Measurements from ENCODE around the gene AREL1. TPM values are rescaled to one million over a fixed set of nuclear protein-coding genes. Genes with fewer than 3 reads are reported as not detected.
"Not testable (repeated sequence)": the region's sequence is repeated elsewhere in the genome, so short reads cannot be mapped to it uniquely, and the experiment has no call there.

The AREL1 gene, protein sequence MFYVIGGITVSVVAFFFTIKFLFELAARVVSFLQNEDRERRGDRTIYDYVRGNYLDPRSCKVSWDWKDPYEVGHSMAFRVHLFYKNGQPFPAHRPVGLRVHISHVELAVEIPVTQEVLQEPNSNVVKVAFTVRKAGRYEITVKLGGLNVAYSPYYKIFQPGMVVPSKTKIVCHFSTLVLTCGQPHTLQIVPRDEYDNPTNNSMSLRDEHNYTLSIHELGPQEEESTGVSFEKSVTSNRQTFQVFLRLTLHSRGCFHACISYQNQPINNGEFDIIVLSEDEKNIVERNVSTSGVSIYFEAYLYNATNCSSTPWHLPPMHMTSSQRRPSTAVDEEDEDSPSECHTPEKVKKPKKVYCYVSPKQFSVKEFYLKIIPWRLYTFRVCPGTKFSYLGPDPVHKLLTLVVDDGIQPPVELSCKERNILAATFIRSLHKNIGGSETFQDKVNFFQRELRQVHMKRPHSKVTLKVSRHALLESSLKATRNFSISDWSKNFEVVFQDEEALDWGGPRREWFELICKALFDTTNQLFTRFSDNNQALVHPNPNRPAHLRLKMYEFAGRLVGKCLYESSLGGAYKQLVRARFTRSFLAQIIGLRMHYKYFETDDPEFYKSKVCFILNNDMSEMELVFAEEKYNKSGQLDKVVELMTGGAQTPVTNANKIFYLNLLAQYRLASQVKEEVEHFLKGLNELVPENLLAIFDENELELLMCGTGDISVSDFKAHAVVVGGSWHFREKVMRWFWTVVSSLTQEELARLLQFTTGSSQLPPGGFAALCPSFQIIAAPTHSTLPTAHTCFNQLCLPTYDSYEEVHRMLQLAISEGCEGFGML
- total RNA-seq: 16.6 and 19.6 TPM in 2 replicates

- Histone ChIP-seq H3K36me3 (ENCODE audit: control insufficient read depth, insufficient read depth, low read length) (peaks cover 2% of the 10 kb centered on the region), H3K27me3 (ENCODE audit: control insufficient read depth, insufficient read depth, low read length) (no peaks in the 10 kb centered on the region), H3K4me3 (ENCODE audit: low read depth, low read length) (peak within 1 kb of the TSS; percentile 56)
- DNase-seq (ENCODE audit: low read depth) (peak; percentile 84), FAIRE-seq (no peak)
- TF ChIP-seq CTCF (IDR thresholded peaks at IDR 0.05; ENCODE audit: insufficient read depth, low read length, severe bottlenecking): no peak
Observed at GRCh38 chr14:74712499-74713394, at the start of gene AREL1, which contains the start of gene FCF1. Gene AREL1 (minus strand): TSS chr14:74713080. CDS start chr14:74685615, 27,465 bp downstream. Gene FCF1 (plus strand): TSS chr14:74713144. CDS start chr14:74713198, 54 bp downstream.

GRCh38 chr14:74758505-74758904 lies 45.6 kb upstream of the AREL1 start:
- not testable (repeated sequence) for DNase-seq (ENCODE audit: low read depth); H3K27me3 ChIP-seq (ENCODE audit: control insufficient read depth, insufficient read depth, low read length); H3K36me3 ChIP-seq (ENCODE audit: control insufficient read depth, insufficient read depth, low read length); H3K4me3 ChIP-seq (ENCODE audit: low read depth, low read length)
- FAIRE-seq: peak; percentile 23

- no peak overlapping the region for H3K4me3 ChIP-seq (ENCODE audit: low read depth, low read length)
- no peaks in the 10 kb centered on the region for H3K27me3 ChIP-seq (ENCODE audit: control insufficient read depth, insufficient read depth, low read length)
- H3K36me3 ChIP-seq (ENCODE audit: control insufficient read depth, insufficient read depth, low read length): no peaks in the 10 kb centered on the region
- DNase-seq (ENCODE audit: low read depth): no peak
- TF ChIP-seq CTCF (IDR thresholded peaks at IDR 0.05; ENCODE audit: insufficient read depth, low read length, severe bottlenecking): no peak
- FAIRE-seq: no peak
Observed at GRCh38 chr14:74756326-74756725, 43.4 kb upstream of the AREL1 start.

- no peak for FAIRE-seq
- TF ChIP-seq CTCF (IDR thresholded peaks at IDR 0.05; ENCODE audit: insufficient read depth, low read length, severe bottlenecking): no peak
- Histone ChIP-seq H3K27me3 (ENCODE audit: control insufficient read depth, insufficient read depth, low read length) (no peaks in the 10 kb centered on the region), H3K36me3 (ENCODE audit: control insufficient read depth, insufficient read depth, low read length) (no peaks in the 10 kb centered on the region), H3K4me3 (ENCODE audit: low read depth, low read length) (no peak overlapping the region)
- DNase-seq (ENCODE audit: low read depth): peak; percentile 6
Observed at GRCh38 chr14:74754899-74755298, 42.0 kb upstream of the AREL1 start.

- DNase-seq (ENCODE audit: low read depth): no peak
- H3K36me3 ChIP-seq (ENCODE audit: control insufficient read depth, insufficient read depth, low read length): no peaks in the 10 kb centered on the region
- TF ChIP-seq CTCF (IDR thresholded peaks at IDR 0.05; ENCODE audit: insufficient read depth, low read length, severe bottlenecking): no peak
- no peak for FAIRE-seq
- H3K4me3 ChIP-seq (ENCODE audit: low read depth, low read length): no peak overlapping the region
- H3K27me3 ChIP-seq (ENCODE audit: control insufficient read depth, insufficient read depth, low read length): no peaks in the 10 kb centered on the region
Observed at GRCh38 chr14:74754157-74754556, 41.3 kb upstream of the AREL1 start.

Measured in bronchial epithelial cell (primary cell).